COR-L47 (cell line): ENCODE measurements around the gene ATP2C1.

ENCODE experiments used
- DNase-seq: peaks from one replicate; lab custom pipeline; 2025; lab: John Stamatoyannopoulos, UW

ATP2C1 gene

GRCh38 chr3:130895690-130896488, 2.0 kb downstream of the ATP2C1 start:
- DNase-seq = peak; percentile 2

GRCh38 chr3:130897316-130897715, 3.4 kb downstream of the ATP2C1 start:
- no peak for DNase-seq

- no peak for DNase-seq
These were observed 7.1 kb downstream of the ATP2C1 start for GRCh38 chr3:130900959-130901358.

- DNase-seq = no peak
These were observed 7.8 kb downstream of the ATP2C1 start for GRCh38 chr3:130901463-130902204.

GRCh38 chr3:130903412-130903908, 9.6 kb downstream of the ATP2C1 start:
- DNase-seq = no peak

- no peak for DNase-seq
These were observed 10.6 kb downstream of the ATP2C1 start for GRCh38 chr3:130904491-130904890.

- DNase-seq = no peak
These were observed 11.7 kb downstream of the ATP2C1 start for GRCh38 chr3:130905551-130905950.

- no peak for DNase-seq
These were observed 12.6 kb downstream of the ATP2C1 start for GRCh38 chr3:130906374-130906995.

GRCh38 chr3:130907500-130907899, 13.6 kb downstream of the ATP2C1 start:
- no peak for DNase-seq

- DNase-seq = no peak
These were observed 14.1 kb downstream of the ATP2C1 start for GRCh38 chr3:130907966-130908365.

GRCh38 chr3:130915567-130916292, 21.8 kb downstream of the ATP2C1 start:
- DNase-seq = no peak

- no peak for DNase-seq
These were observed 22.8 kb downstream of the ATP2C1 start for GRCh38 chr3:130916507-130917167.

- DNase-seq = no peak
These were observed 24.4 kb downstream of the ATP2C1 start for GRCh38 chr3:130918328-130918727.

GRCh38 chr3:130925628-130926027, 31.7 kb downstream of the ATP2C1 start:
- DNase-seq = no peak

GRCh38 chr3:130926504-130926903, 32.6 kb downstream of the ATP2C1 start:
- DNase-seq = no peak

- DNase-seq = no peak
These were observed 35.9 kb downstream of the ATP2C1 start for GRCh38 chr3:130929804-130930203.

GRCh38 chr3:130932979-130933378, 39.1 kb downstream of the ATP2C1 start:
- no peak for DNase-seq

GRCh38 chr3:130933801-130934345, 40.0 kb downstream of the ATP2C1 start:
- no peak for DNase-seq

- DNase-seq = no peak
These were observed 40.7 kb downstream of the ATP2C1 start for GRCh38 chr3:130934442-130935089.

- no peak for DNase-seq
These were observed 42.0 kb downstream of the ATP2C1 start for GRCh38 chr3:130935761-130936492.
